Renal cortical epithelial cell (primary cell): ENCODE results near the gene SDSL. TPM values are rescaled to one million over a fixed set of nuclear protein-coding genes. Genes with fewer than 3 reads are reported as not detected.

Experiments
- DNase-seq: peaks from one replicate; pipeline ENCODE4 v3.0.0-alpha.2; 2011; ENCODE audit warnings: low read depth
- total RNA-seq: library from RNA; depleted of rRNA; stranded (reverse); fragments of >200 nt; gene quantifications from 2 replicates; pipeline ENCODE4 v1.2.3, GENCODE V29; 2014

SDSL gene
- total RNA-seq, 1 donor from 2014 or later = 10.1 TPM

- DNase-seq = no peak
Observed at GRCh38 chr12:113468365-113469223, 46.4 kb downstream of the SDSL start.

GRCh38 chr12:113469224-113469948 is 47.2 kb downstream of the SDSL start:
- DNase-seq = no peak

- DNase-seq = no peak
Observed at GRCh38 chr12:113469949-113470743, 48.0 kb downstream of the SDSL start.

- DNase-seq = no peak
Observed at GRCh38 chr12:113470871-113471618, 48.9 kb downstream of the SDSL start.

GRCh38 chr12:113471619-113472171 is 49.5 kb downstream of the SDSL start, which contains the start of gene LHX5:
LHX5 (minus strand) TSS chr12:113471871; CDS start chr12:113471498, 373 bp downstream.
- DNase-seq = no peak

GRCh38 chr12:113472191-113473121 is 50.3 kb downstream of the SDSL start:
- DNase-seq = no peak

- no peak for DNase-seq
Observed at GRCh38 chr12:113473400-113473799, 51.2 kb downstream of the SDSL start.

GRCh38 chr12:113473942-113474341 is 51.8 kb downstream of the SDSL start:
- DNase-seq = no peak

- DNase-seq = no peak
Observed at GRCh38 chr12:113474635-113475436, 52.7 kb downstream of the SDSL start.

GRCh38 chr12:113475451-113476175 is 53.4 kb downstream of the SDSL start:
- no peak for DNase-seq

GRCh38 chr12:113476176-113476986 is 54.2 kb downstream of the SDSL start:
- no peak for DNase-seq

GRCh38 chr12:113477171-113477841 is 55.1 kb downstream of the SDSL start:
- DNase-seq = no peak

- DNase-seq = no peak
Observed at GRCh38 chr12:113477842-113478215, 55.6 kb downstream of the SDSL start.

GRCh38 chr12:113478351-113479011 is 56.3 kb downstream of the SDSL start:
- DNase-seq = no peak

- no peak for DNase-seq
Observed at GRCh38 chr12:113479216-113479589, 57.0 kb downstream of the SDSL start.

GRCh38 chr12:113479590-113480335 is 57.6 kb downstream of the SDSL start:
- DNase-seq = no peak
